Measurements from ENCODE around the gene MICAL2. TPM values are rescaled to one million over a fixed set of nuclear protein-coding genes. Genes with fewer than 3 reads are reported as not detected.

Gene MICAL2
- total RNA-seq, 1 donor from 2014 or later = 367 TPM

DNA sequence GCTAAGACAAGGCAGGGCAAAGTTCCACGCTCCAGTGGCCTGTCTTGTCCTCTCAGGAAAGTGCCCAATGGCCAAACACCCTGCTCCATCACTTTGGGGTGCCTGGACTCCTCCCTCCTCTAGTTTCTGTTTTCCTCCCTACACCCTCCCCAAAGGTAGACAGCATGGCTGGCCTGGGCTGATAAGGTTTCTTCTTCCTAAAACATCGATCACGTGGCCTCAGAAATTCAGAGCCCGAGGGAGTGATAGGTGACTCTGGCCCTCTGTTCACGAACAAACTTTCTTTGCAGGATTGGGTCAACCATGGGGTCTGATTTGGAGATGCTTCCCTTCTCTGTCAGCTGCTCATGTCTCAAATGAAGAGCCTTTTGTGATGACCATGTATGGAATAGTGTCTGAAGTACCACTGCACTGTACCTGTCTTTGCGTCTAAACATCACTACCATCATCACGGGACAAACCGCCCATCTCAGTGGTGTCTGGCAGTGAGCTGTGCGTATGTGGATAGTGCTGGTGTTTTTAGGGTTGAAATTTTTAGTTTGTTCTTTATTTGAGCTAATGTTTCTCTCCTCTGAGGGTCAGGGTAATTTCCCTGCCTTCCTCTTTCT, 6.1 kb downstream of the MICAL2 start:
- no peak for DNase-seq (ENCODE audit: low read depth)
- TF ChIP-seq, protein P1, sequence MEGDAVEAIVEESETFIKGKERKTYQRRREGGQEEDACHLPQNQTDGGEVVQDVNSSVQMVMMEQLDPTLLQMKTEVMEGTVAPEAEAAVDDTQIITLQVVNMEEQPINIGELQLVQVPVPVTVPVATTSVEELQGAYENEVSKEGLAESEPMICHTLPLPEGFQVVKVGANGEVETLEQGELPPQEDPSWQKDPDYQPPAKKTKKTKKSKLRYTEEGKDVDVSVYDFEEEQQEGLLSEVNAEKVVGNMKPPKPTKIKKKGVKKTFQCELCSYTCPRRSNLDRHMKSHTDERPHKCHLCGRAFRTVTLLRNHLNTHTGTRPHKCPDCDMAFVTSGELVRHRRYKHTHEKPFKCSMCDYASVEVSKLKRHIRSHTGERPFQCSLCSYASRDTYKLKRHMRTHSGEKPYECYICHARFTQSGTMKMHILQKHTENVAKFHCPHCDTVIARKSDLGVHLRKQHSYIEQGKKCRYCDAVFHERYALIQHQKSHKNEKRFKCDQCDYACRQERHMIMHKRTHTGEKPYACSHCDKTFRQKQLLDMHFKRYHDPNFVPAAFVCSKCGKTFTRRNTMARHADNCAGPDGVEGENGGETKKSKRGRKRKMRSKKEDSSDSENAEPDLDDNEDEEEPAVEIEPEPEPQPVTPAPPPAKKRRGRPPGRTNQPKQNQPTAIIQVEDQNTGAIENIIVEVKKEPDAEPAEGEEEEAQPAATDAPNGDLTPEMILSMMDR (IDR thresholded peaks at IDR 0.05; ENCODE audit: insufficient read depth, low read length, poor library complexity, severe bottlenecking) = no peak
- H3K4me3 ChIP-seq (ENCODE audit: low read depth, low read length) = no peak overlapping the region
- H3K36me3 ChIP-seq (ENCODE audit: control insufficient read depth, insufficient read depth, low read length) = peaks cover under 1% of the 10 kb centered on the region
- no peaks in the 10 kb centered on the region for H3K27me3 ChIP-seq (ENCODE audit: control insufficient read depth, insufficient read depth, low read length)

DNA sequence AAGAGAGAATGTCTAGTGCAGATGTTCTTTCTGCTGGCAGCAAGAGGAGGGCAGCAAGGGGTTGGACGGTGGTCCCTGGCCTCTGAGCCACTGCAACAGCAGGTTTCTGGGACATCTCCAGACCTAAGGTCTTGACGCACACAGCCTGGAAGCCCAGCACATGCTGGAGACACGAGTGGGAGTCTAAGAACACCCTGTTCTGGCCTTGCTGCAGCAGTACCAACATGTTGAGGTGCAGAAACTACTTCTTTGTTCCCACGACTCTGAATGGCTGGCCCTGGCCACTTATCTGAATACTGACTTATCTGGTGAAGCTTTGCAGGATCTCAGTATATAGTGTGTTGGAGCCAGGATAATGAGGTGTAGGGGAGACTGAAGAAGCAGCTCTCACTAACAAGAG, 6.8 kb downstream of the MICAL2 start:
- no peak overlapping the region for H3K4me3 ChIP-seq (ENCODE audit: low read depth, low read length)
- H3K27me3 ChIP-seq (ENCODE audit: control insufficient read depth, insufficient read depth, low read length) = no peaks in the 10 kb centered on the region
- TF ChIP-seq, protein P1 (IDR thresholded peaks at IDR 0.05; ENCODE audit: insufficient read depth, low read length, poor library complexity, severe bottlenecking) = no peak
- peaks cover 1% of the 10 kb centered on the region for H3K36me3 ChIP-seq (ENCODE audit: control insufficient read depth, insufficient read depth, low read length)
- no peak for DNase-seq (ENCODE audit: low read depth)

DNA sequence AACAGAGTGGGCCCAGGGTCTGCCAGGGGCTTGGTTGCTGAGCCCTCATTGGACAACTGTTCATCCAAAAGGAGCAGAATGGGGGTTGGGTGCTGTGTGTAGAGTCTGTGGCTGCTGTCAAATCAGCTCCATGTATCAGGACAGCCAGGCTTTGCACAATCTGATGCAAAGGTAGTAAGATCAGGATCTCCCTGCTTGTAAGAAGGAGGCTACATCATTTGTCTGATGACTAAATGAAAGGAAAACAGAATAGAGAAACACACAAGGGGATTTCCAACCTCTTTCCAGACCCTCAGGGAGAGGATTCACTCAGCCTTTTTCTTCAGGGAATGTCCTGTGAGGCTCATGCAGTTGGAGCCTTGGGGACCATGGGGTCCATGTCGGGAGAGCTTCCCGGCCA, 7.2 kb downstream of the MICAL2 start:
- TF ChIP-seq, protein P1 (IDR thresholded peaks at IDR 0.05; ENCODE audit: insufficient read depth, low read length, poor library complexity, severe bottlenecking) = no peak
- Histone ChIP-seq H3K36me3 (ENCODE audit: control insufficient read depth, insufficient read depth, low read length) (peaks cover 1% of the 10 kb centered on the region), H3K4me3 (ENCODE audit: low read depth, low read length) (no peak overlapping the region), H3K27me3 (ENCODE audit: control insufficient read depth, insufficient read depth, low read length) (no peaks in the 10 kb centered on the region)
- DNase-seq (ENCODE audit: low read depth) = no peak

DNA sequence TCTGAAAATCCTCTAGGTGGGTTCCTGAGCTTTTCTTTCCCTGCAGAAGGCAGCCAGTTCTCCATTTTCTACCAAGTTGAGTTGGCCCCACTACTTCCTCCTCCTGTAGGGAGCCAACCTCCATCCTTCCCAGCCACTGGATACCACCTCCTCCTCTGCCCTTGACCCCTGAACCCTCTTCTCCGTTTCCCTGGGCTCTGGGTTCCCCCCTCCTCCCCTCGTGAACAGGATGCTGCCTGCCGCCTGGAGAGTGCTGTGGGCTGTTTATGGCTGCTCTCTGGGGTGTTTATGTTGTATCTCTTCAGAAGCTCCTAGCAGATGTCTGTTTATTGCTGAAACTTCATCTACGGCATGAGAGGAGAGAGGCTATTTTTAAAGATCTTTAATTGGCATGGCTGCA, 8.6 kb downstream of the MICAL2 start:
- no peak for DNase-seq (ENCODE audit: low read depth)
- H3K27me3 ChIP-seq (ENCODE audit: control insufficient read depth, insufficient read depth, low read length) = no peaks in the 10 kb centered on the region
- peaks cover 1% of the 10 kb centered on the region for H3K36me3 ChIP-seq (ENCODE audit: control insufficient read depth, insufficient read depth, low read length)
- no peak overlapping the region for H3K4me3 ChIP-seq (ENCODE audit: low read depth, low read length)
- TF ChIP-seq, protein P1 (IDR thresholded peaks at IDR 0.05; ENCODE audit: insufficient read depth, low read length, poor library complexity, severe bottlenecking) = no peak

DNA sequence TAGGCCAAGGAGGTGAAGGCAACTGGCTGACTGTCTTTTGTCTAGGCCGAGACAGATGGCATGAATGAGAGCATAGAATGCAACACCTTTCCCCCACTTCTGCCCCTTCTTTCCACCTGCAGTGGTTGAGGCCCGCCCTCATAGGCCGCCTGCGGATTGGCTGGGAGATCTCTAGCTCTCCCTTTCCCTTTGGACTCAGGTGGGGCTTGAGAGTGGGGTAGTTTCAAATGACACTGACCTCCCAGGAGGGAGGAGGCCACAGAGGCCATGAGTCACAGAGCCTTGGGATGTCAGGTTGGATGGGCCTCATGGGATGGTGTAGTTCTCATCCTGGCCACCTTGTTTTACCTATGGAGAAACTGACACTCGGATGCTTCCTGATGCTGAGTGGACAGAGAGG, 9.1 kb downstream of the MICAL2 start:
- Histone ChIP-seq H3K36me3 (ENCODE audit: control insufficient read depth, insufficient read depth, low read length) (peaks cover 1% of the 10 kb centered on the region), H3K4me3 (ENCODE audit: low read depth, low read length) (no peak overlapping the region)

More for the DNA sequence above, 9.1 kb downstream of the MICAL2 start:
- DNase-seq (ENCODE audit: low read depth) = no peak
- TF ChIP-seq, protein P1 (IDR thresholded peaks at IDR 0.05; ENCODE audit: insufficient read depth, low read length, poor library complexity, severe bottlenecking) = no peak
- no peaks in the 10 kb centered on the region for H3K27me3 ChIP-seq (ENCODE audit: control insufficient read depth, insufficient read depth, low read length)
